ENCODE measurements around the gene POLR2L. TPM values are rescaled to one million over a fixed set of nuclear protein-coding genes. Genes with fewer than 3 reads are reported as not detected.

The POLR2L gene
- total RNA-seq, 6 donors from 2014 or later = 34.1 to 168 (median 102) TPM

DNA sequence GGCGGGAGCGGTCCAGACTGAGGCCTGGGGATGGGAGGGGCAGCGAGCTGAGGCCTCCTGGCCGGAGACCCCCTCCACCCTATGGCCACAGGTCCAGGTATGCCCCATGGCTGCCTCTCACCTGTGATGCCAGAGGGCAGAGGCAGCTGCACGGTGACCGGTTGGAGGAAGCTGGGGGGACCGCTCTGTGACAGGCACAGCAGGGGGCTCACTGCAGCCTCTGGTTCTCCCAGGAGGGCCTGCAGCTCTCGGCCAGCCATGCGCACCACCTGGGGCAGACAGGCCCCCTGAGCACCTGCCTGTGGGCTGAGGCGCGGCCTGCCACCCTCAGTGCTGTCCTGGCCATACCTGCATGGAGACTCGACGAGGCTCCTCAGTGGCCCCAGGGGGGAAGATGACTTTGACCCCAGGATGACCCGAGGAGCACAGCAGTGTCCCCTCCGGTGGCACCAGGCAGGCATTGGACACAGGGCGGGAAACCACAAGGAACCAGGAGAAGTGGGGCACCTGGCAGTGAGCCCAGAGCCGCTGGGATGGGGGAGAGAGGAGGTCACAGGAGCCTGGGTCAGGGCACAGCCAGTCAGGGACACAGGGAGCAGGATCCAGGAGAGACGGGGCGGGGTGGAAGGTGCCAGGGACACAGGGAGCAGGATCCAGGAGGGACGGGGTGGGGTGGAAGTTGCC lies 41.1 kb downstream of the POLR2L start:
- TF ChIP-seq EP300 (IDR thresholded peaks at IDR 0.05) = no peak
- TF ChIP-seq, protein P1, sequence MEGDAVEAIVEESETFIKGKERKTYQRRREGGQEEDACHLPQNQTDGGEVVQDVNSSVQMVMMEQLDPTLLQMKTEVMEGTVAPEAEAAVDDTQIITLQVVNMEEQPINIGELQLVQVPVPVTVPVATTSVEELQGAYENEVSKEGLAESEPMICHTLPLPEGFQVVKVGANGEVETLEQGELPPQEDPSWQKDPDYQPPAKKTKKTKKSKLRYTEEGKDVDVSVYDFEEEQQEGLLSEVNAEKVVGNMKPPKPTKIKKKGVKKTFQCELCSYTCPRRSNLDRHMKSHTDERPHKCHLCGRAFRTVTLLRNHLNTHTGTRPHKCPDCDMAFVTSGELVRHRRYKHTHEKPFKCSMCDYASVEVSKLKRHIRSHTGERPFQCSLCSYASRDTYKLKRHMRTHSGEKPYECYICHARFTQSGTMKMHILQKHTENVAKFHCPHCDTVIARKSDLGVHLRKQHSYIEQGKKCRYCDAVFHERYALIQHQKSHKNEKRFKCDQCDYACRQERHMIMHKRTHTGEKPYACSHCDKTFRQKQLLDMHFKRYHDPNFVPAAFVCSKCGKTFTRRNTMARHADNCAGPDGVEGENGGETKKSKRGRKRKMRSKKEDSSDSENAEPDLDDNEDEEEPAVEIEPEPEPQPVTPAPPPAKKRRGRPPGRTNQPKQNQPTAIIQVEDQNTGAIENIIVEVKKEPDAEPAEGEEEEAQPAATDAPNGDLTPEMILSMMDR (IDR thresholded peaks at IDR 0.05) = no peak
- no peak for TF ChIP-seq POLR2AphosphoS5 (IDR thresholded peaks at IDR 0.05)
- no peak for TF ChIP-seq POLR2A (IDR thresholded peaks at IDR 0.05)
- ATAC-seq (ENCODE audit: low FRiP score in 2 of 2) (no peak), DNase-seq (peak in 1 of 2 donors; percentile 69)
- Histone ChIP-seq H3K4me3 (no peak overlapping the region), H3K36me3 (peaks cover 0 to 34% (median 8%) of the 10 kb centered on the region in 4 donors), H3K27ac (no peak overlapping the region), H3K4me1 (peaks cover 28 to 49% (median 32%) of the 10 kb centered on the region in 4 donors), H3K27me3 (no peaks in the 10 kb centered on the region), H3K9me3 (no peaks in the 10 kb centered on the region)
- WGBS, 2 donors = 92 to 94% methylated on average over 10 to 17 of the region's 20 CpGs

DNA sequence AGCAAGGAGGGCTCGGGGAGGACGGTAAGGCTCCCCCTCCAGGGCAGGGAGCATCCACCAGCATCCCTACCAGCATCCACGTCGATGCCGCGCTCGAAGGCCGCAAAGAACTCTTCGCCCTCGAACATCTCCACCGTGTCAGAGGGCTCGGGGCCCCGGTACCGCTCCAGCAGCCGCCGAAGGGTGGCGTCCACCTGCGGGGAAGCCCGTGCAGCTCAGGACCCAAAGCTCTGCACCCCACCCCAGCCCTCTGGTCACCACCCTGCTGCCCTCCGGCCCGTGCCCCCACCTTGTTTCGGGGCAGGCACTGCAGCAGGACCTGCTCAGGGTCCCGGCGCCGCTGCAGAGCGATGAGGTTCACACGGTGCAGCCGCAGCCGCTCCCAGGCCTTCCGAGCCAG lies 41.9 kb downstream of the POLR2L start:
- Histone ChIP-seq H3K4me3 (no peak overlapping the region), H3K27ac (no peak overlapping the region), H3K27me3 (no peaks in the 10 kb centered on the region), H3K36me3 (peaks cover 0 to 34% (median 8%) of the 10 kb centered on the region in 4 donors), H3K9me3 (no peaks in the 10 kb centered on the region), H3K4me1 (peaks cover 33 to 50% (median 34%) of the 10 kb centered on the region in 4 donors)
- DNase-seq (peak in 1 of 2 donors; percentile 81), ATAC-seq (ENCODE audit: low FRiP score in 2 of 2) (no peak)
- TF ChIP-seq POLR2AphosphoS5 (IDR thresholded peaks at IDR 0.05) (no peak), POLR2A (IDR thresholded peaks at IDR 0.05) (no peak)
- WGBS, 2 donors = 90 to 94% methylated on average over 21 to 30 of the region's 30 CpGs

DNA sequence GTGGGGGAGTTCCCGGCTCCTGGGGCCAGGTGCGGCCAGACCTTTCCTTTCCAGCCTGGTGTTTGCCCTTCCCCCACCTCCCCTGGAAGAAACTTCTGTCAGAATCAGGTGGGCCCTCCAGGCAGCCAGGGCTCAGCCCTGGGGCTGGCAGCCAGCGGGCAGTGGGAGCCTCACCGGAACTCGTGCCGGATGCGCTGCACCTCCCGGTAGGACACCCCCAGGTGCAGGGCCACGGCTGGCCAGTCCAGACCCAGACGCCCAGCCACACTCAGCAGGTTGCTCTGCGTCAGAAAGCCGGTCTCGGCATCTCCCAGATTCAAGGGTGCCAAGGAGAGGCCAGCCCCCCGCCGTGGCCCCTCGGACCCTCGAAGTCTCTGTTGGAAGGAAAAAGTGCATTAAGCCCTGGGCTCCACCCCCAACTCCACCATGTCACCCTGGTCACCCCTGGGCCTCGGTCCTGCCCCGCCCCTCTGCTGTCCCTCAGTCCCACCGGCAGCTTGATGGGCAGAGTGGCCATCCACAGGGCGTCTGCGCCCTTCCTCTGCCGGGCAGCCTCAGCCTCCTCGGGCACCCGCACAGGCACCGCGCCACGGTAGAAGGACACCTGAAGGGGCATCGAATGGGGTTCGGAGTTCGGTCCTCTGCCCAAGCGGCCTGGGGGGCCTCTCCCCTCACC lies 42.5 kb downstream of the POLR2L start:
- Histone ChIP-seq H3K27me3 (no peaks in the 10 kb centered on the region), H3K4me3 (no peak overlapping the region), H3K9me3 (no peaks in the 10 kb centered on the region), H3K4me1 (peaks cover 32 to 52% (median 38%) of the 10 kb centered on the region in 4 donors), H3K27ac (no peak overlapping the region), H3K36me3 (peaks cover 0 to 34% (median 8%) of the 10 kb centered on the region in 4 donors)
- DNase-seq (peak in 1 of 2 donors; percentile 82), ATAC-seq (ENCODE audit: low FRiP score in 2 of 2) (no peak)
- TF ChIP-seq POLR2AphosphoS5 (IDR thresholded peaks at IDR 0.05) (no peak), EP300 (IDR thresholded peaks at IDR 0.05) (no peak), POLR2A (IDR thresholded peaks at IDR 0.05) (no peak)
- TF ChIP-seq, protein P1 (IDR thresholded peaks at IDR 0.05) = no peak
- 95 to 100% methylated on average over 7 to 28 of the region's 32 CpGs for WGBS, 2 donors

DNA sequence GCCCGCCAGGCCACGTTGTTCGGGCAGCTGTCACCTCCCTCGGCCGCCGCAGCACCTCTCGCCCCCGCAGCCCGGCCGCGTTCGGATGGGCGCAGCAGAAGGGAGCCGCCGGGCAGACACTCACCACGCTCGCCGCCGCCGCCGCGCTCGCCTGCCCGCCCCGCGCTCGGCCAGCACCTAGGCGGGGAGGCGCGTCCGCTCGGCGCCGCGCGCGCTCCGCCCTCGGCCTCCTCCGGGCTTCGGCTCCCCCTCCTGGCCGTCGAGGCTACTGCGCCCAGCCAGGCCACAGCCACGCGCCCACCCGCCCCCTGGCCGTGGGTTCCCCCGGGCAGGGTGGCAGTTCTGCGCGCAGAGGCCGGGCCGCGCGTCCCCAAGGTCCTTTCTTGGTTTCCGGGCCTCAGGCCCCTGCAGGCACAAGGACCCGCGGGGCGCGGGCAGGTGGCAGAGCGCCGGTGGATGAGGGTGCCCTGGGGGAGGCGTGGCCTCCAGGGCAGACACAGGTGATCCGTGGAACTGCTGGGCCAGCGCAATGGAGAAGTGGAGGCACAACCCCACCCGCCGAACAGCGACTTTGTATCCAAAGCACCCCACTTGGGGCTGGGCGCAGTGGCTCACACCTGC lies 44.1 kb downstream of the POLR2L start, which contains the start of gene SLC25A22:
SLC25A22 (minus strand) TSS at position 189 of the 621 bp plus-strand sequence. CDS start 3,275 bp downstream, outside the sequence.
- peak; percentile 72 to 88 for ATAC-seq (ENCODE audit: low FRiP score in 2 of 2)
- TF ChIP-seq, protein P1 (IDR thresholded peaks at IDR 0.05) = peak; percentile 98 to 99 (median 98)
- no peak for TF ChIP-seq POLR2AphosphoS5 (IDR thresholded peaks at IDR 0.05)
- Histone ChIP-seq H3K9me3 (no peaks in the 10 kb centered on the region), H3K4me1 (peaks cover 26 to 46% (median 29%) of the 10 kb centered on the region in 4 donors), H3K4me3 (peak within 1 kb of the TSS; percentile 78 to 84 (median 80)), H3K36me3 (peaks cover 0 to 34% (median 14%) of the 10 kb centered on the region in 4 donors), H3K27ac (peak within 1 kb of the TSS; percentile 80 to 91 (median 88)), H3K27me3 (no peaks in the 10 kb centered on the region)
- DNase-seq = peak; percentile 83 to 98
- 0 to 4% methylated on average over 1 to 33 of the region's 69 CpGs for WGBS, 2 donors
